ENCODE measurements around the gene PSMB3. TPM values are rescaled to one million over a fixed set of nuclear protein-coding genes. Genes with fewer than 3 reads are reported as not detected.
A peak's percentile ranks its signal among the peaks of the same experiment; 100 is the strongest.

The PSMB3 gene
- total and polyA plus RNA-seq, 9 of the 15 experiments (the other 6 are each of a cell fraction or from before 2014, with no cell fraction given): 460 to 2,775 (median 574) TPM

- TF ChIP-seq SAP30 (IDR thresholded peaks at IDR 0.05; ENCODE audit: borderline replicate concordance, insufficient read depth, low read depth, low read length, poor library complexity, severe bottlenecking): peak; percentile 40
- TF ChIP-seq ZFP36 (IDR thresholded peaks at IDR 0.05; ENCODE audit: low read depth, low read length, partially characterized antibody): peak; percentile 100
- peak in 1 of 2 experiments; percentile 71; a peak in 1 of 4 replicates for TF ChIP-seq ZNF639 (CRISPR knock-in tag; conservative IDR thresholded peaks at IDR 0.05 in 1 of 2, IDR thresholded peaks at IDR 0.05 in 1 of 2)
- TF ChIP-seq E2F1 (CRISPR knock-in tag; IDR thresholded peaks at IDR 0.05): no peak
- TF ChIP-seq TBP (optimal IDR thresholded peaks at IDR 0.05; ENCODE audit: low read depth, low read length): peak; percentile 81
- peak; percentile 77; the same call in 1 of the 2 replicates for TF ChIP-seq L3MBTL2 (IDR thresholded peaks at IDR 0.05)
- TF ChIP-seq CREBBP (IDR thresholded peaks at IDR 0.05; ENCODE audit: low read depth, low read length): no peak
- peak in 1 of 2 experiments; percentile 7; a peak in 2 of 4 replicates for TF ChIP-seq TBL1XR1 (IDR thresholded peaks at IDR 0.05; ENCODE audit: low read length in 2 of 2)
- peak; percentile 80 for TF ChIP-seq RBFOX2 (IDR thresholded peaks at IDR 0.05; ENCODE audit: low read depth, low read length)
- TF ChIP-seq CREM (IDR thresholded peaks at IDR 0.05; ENCODE audit: low read depth): peak; percentile 7; the same call in 1 of the 2 replicates
- no peak for TF ChIP-seq THRAP3 (IDR thresholded peaks at IDR 0.05; ENCODE audit: borderline replicate concordance)
- 0 out of 4 replicates have a peak, but pooled peaks of 1 of the 2 experiments have one; percentile 26 for TF ChIP-seq BCLAF1 (IDR thresholded peaks at IDR 0.05; ENCODE audit: borderline replicate concordance in 1 of 2, control insufficient read depth in 1 of 2, low read depth in 2 of 2, low read length in 1 of 2)
- TF ChIP-seq NR4A1 (CRISPR knock-in tag; IDR thresholded peaks at IDR 0.05): no peak
- peak; percentile 23; the same call in 1 of the 2 replicates for TF ChIP-seq NR4A1 (tag; IDR thresholded peaks at IDR 0.05)
- 0 out of 2 replicates have a peak, but pooled peaks have one; percentile 22 for TF ChIP-seq ZSCAN29 (IDR thresholded peaks at IDR 0.05)
- 0 out of 2 replicates have a peak, but pooled peaks have one; percentile 50 for TF ChIP-seq HNRNPL (IDR thresholded peaks at IDR 0.05; ENCODE audit: low read depth, low read length)
- no peak for TF ChIP-seq ZNF408 (CRISPR knock-in tag; IDR thresholded peaks at IDR 0.05; ENCODE audit: low read depth)
- peak; percentile 30 for TF ChIP-seq HNRNPLL (IDR thresholded peaks at IDR 0.05; ENCODE audit: low read depth, low read length, poor library complexity, severe bottlenecking)
- peak; percentile 62; the same call in 1 of the 2 replicates for TF ChIP-seq ADNP (tag; IDR thresholded peaks at IDR 0.05)
- TF ChIP-seq SMAD4 (CRISPR knock-in tag; conservative IDR thresholded peaks at IDR 0.05): peak; percentile 59; the same call in 1 of the 2 replicates
- TF ChIP-seq ZNF57 (CRISPR knock-in tag; IDR thresholded peaks at IDR 0.05): no peak
Observed at GRCh38 chr17:38703742-38704605, 48.6 kb upstream of the PSMB3 start (continued).

Data from K562 (cell line).